Omental fat pad (tissue), 4 donors: ENCODE results near the gene KDM2A. TPM values are rescaled to one million over a fixed set of nuclear protein-coding genes. Genes with fewer than 3 reads are reported as not detected.

ENCODE experiments used
- ATAC-seq: fragments of 150-250 bp; one replicate; pipeline ENCODE4 v1.9.1; 2016; ENCODE audit warnings: mild to moderate bottlenecking, moderate library complexity; ENCODE audit not compliant: low FRiP score
- DNase-seq: peaks from one replicate; pipeline ENCODE4 v3.0.0-alpha.2; 2019; ENCODE audit warnings: low spot score
- CTCF ChIP-seq, 3 donors: fragments of 450-650 bp; IDR thresholded peaks; one replicate each; pipeline ENCODE4 v1.5.1; 2016 to 2017; ENCODE audit warnings: antibody characterized with exemption in 3 of 3, mild to moderate bottlenecking in 3 of 3, moderate library complexity in 2 of 3
- total RNA-seq, 4 donors: library from RNA; depleted of rRNA; stranded (reverse); fragments of >200 nt; gene quantifications; one replicate each; pipeline ENCODE4 v1.1.0, GENCODE V29; 2016

The KDM2A gene
- total RNA-seq, 4 donors from 2014 or later: 47.4 to 83.6 (median 56.6) TPM

- ATAC-seq (no peak), DNase-seq (no peak)
- no peak for TF ChIP-seq CTCF (IDR thresholded peaks at IDR 0.05)
These were observed 160.7 kb downstream of the KDM2A start for GRCh38 chr11:67279589-67280340.

GRCh38 chr11:67280341-67280787 lies 161.3 kb downstream of the KDM2A start:
- no peak for TF ChIP-seq CTCF (IDR thresholded peaks at IDR 0.05)
- ATAC-seq: no peak
- DNase-seq: no peak

- no peak for TF ChIP-seq CTCF (IDR thresholded peaks at IDR 0.05)
- no peak for DNase-seq
- no peak for ATAC-seq
These were observed 161.9 kb downstream of the KDM2A start for GRCh38 chr11:67280788-67281551.

GRCh38 chr11:67281552-67282150 lies 162.6 kb downstream of the KDM2A start:
- no peak for TF ChIP-seq CTCF (IDR thresholded peaks at IDR 0.05)
- ATAC-seq: no peak
- DNase-seq: no peak

GRCh38 chr11:67282155-67282875 lies 163.3 kb downstream of the KDM2A start:
- no peak for TF ChIP-seq CTCF (IDR thresholded peaks at IDR 0.05)
- ATAC-seq (no peak), DNase-seq (no peak)

GRCh38 chr11:67282876-67283371 lies 163.9 kb downstream of the KDM2A start:
- no peak for ATAC-seq
- no peak for TF ChIP-seq CTCF (IDR thresholded peaks at IDR 0.05)
- no peak for DNase-seq
